Measurements from ENCODE around the gene USP46. TPM values are rescaled to one million over a fixed set of nuclear protein-coding genes. Genes with fewer than 3 reads are reported as not detected.
A peak's percentile ranks its signal among the peaks of the same experiment; 100 is the strongest.

Gene USP46, protein sequence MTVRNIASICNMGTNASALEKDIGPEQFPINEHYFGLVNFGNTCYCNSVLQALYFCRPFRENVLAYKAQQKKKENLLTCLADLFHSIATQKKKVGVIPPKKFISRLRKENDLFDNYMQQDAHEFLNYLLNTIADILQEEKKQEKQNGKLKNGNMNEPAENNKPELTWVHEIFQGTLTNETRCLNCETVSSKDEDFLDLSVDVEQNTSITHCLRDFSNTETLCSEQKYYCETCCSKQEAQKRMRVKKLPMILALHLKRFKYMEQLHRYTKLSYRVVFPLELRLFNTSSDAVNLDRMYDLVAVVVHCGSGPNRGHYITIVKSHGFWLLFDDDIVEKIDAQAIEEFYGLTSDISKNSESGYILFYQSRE
- total RNA-seq, result 28.2 TPM
- 7.3 TPM for polyA plus RNA-seq

GRCh38 chr4:52659001-52659721 is at the start of gene USP46:
USP46 (minus strand) TSS chr4:52659301; CDS start chr4:52659150, 151 bp downstream.
- peak within 1 kb of the TSS; percentile 99 for H3K4me3 ChIP-seq (ENCODE audit: low read depth, low read length)
- no peaks in the 10 kb centered on the region for H3K36me3 ChIP-seq (ENCODE audit: insufficient read depth)
- DNase-seq (ENCODE audit: extremely low spot score), result peak; percentile 31
- peak within 1 kb of the TSS; percentile 92 for H3K27ac ChIP-seq (ENCODE audit: low read depth)
- no peaks in the 10 kb centered on the region for H3K4me1 ChIP-seq (ENCODE audit: insufficient read depth)
- WGBS, result under 1% methylated on average over 88 of the region's 94 CpGs

GRCh38 chr4:52704661-52705060 is 45.6 kb upstream of the USP46 start:
- no peaks in the 10 kb centered on the region for H3K4me1 ChIP-seq (ENCODE audit: insufficient read depth)
- DNase-seq (ENCODE audit: extremely low spot score), result no peak
- no peaks in the 10 kb centered on the region for H3K36me3 ChIP-seq (ENCODE audit: insufficient read depth)
- no peak overlapping the region for H3K27ac ChIP-seq (ENCODE audit: low read depth)
- WGBS, result 75% methylated on average over 3 of the region's 3 CpGs
- H3K4me3 ChIP-seq (ENCODE audit: low read depth, low read length), result no peak overlapping the region

DNA sequence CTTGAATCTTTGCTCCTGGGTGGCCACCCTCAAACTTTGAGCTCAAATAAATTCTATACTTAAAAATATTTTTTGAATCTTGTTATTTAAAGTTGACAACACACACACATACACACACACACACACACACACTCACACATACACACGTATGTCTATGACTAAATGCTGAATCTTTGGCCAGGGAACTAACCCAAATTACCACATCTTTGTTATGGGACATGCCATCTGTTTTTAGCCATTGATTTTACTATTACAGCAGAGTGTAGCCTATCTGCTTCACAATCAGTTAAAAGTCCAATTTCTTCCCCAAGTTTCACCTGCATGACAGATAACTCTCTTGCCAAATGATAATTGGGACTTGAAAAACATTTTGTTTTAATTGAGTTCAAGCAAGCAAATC is 45.0 kb upstream of the USP46 start:
- 46% methylated on average over 1 of the region's 1 CpG for WGBS
- Histone ChIP-seq H3K27ac (ENCODE audit: low read depth) (no peak overlapping the region), H3K4me1 (ENCODE audit: insufficient read depth) (no peaks in the 10 kb centered on the region), H3K36me3 (ENCODE audit: insufficient read depth) (no peaks in the 10 kb centered on the region), H3K4me3 (ENCODE audit: low read depth, low read length) (no peak overlapping the region)
- DNase-seq (ENCODE audit: extremely low spot score), result no peak

- Histone ChIP-seq H3K4me1 (ENCODE audit: insufficient read depth) (no peaks in the 10 kb centered on the region), H3K36me3 (ENCODE audit: insufficient read depth) (no peaks in the 10 kb centered on the region), H3K27ac (ENCODE audit: low read depth) (no peak overlapping the region), H3K4me3 (ENCODE audit: low read depth, low read length) (no peak overlapping the region)
- 90% methylated on average over 3 of the region's 3 CpGs for WGBS
- DNase-seq (ENCODE audit: extremely low spot score), result no peak
These were observed 42.1 kb upstream of the USP46 start for GRCh38 chr4:52701207-52701606.

DNA sequence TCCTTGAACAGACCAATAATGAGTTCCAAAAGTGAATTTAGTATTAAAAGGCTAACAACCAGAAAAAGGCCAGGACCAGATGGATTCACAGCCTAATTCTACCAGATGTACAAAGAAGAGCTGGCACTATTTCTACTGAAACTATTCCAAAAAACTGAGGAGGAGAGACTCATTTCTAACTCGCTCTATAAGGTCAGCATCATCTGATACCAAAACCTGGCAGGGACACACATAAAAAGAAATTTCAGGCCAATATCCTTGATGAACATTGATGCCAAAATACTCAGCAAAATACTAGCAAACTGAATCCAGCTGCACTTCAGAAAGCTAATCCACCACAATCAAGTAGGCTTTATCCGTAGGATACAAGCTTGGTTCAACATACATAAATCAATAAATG is 35.8 kb upstream of the USP46 start:
- no peak for DNase-seq (ENCODE audit: extremely low spot score)
- no peaks in the 10 kb centered on the region for H3K36me3 ChIP-seq (ENCODE audit: insufficient read depth)
- WGBS, result 55% methylated on average over 2 of the region's 2 CpGs
- H3K27ac ChIP-seq (ENCODE audit: low read depth), result no peak overlapping the region
- H3K4me3 ChIP-seq (ENCODE audit: low read depth, low read length), result no peak overlapping the region
- no peaks in the 10 kb centered on the region for H3K4me1 ChIP-seq (ENCODE audit: insufficient read depth)

DNA sequence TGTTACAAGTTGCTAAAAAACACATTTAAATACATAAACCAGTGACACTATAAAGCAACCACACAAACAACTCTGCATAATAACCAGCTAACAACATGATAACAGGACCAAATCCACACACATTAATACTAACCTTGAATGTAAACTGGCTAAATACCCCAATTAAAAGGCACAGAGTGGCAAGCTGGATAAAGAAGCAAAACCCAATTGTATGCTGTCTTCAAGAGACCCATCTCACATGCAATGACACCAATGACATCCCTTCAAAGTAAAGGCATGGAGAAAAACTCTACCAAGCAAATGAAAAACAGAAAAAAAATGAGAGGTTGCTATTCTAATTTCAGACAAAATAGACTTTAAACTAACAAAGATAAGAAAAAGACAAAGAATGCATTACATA is 34.4 kb upstream of the USP46 start:
- DNase-seq (ENCODE audit: extremely low spot score), result no peak
- no peak overlapping the region for H3K27ac ChIP-seq (ENCODE audit: low read depth)
- no peaks in the 10 kb centered on the region for H3K4me1 ChIP-seq (ENCODE audit: insufficient read depth)
- H3K36me3 ChIP-seq (ENCODE audit: insufficient read depth), result no peaks in the 10 kb centered on the region
- no peak overlapping the region for H3K4me3 ChIP-seq (ENCODE audit: low read depth, low read length)

GRCh38 chr4:52689096-52689495 is 30.0 kb upstream of the USP46 start:
- H3K4me3 ChIP-seq (ENCODE audit: low read depth, low read length), result no peak overlapping the region
- DNase-seq (ENCODE audit: extremely low spot score), result no peak
- no peaks in the 10 kb centered on the region for H3K36me3 ChIP-seq (ENCODE audit: insufficient read depth)
- H3K27ac ChIP-seq (ENCODE audit: low read depth), result no peak overlapping the region
- H3K4me1 ChIP-seq (ENCODE audit: insufficient read depth), result no peaks in the 10 kb centered on the region

DNA sequence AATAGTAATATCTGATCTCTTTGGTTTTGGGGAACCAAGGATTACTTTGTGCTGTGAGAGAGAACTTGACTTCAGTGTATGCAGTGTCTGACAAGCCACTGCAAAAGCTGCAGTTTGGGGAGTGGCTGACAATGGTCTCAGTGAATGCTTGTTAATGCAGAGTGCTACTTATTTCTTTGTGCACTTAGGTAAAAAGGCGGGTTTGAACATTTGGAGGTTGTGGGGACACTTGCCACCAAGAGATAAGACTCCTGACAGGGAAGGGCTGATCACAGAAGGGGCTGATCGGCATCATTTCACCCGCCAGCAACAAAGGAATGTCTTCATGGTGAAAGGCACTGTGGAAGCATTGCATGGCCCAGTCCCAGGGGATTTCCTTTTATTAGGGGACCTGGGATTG is 28.6 kb upstream of the USP46 start:
- Histone ChIP-seq H3K27ac (ENCODE audit: low read depth) (no peak overlapping the region), H3K4me3 (ENCODE audit: low read depth, low read length) (no peak overlapping the region), H3K36me3 (ENCODE audit: insufficient read depth) (no peaks in the 10 kb centered on the region), H3K4me1 (ENCODE audit: insufficient read depth) (no peaks in the 10 kb centered on the region)
- no peak for DNase-seq (ENCODE audit: extremely low spot score)
- WGBS, result 92% methylated on average over 3 of the region's 3 CpGs

DNA sequence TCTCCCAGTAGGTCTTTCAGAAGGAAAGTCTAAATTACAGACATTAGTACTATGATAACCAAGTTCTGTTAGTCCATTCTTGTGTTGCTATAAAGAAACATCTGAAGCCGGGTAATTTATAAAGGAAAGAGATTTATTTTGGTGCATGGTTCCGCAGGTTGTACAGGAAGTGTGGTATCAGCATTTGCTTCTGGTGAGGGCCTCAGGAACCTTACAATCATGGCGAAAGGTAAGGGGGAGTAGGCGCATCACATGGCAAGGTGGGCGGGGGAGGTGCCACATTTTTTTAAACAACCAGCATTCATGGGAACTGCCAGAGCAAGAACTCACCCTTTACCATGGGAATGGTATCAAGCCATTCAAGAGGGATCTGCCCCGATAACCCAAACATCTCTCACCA is 26.2 kb upstream of the USP46 start:
- Histone ChIP-seq H3K27ac (ENCODE audit: low read depth) (no peak overlapping the region), H3K4me3 (ENCODE audit: low read depth, low read length) (no peak overlapping the region), H3K4me1 (ENCODE audit: insufficient read depth) (no peaks in the 10 kb centered on the region), H3K36me3 (ENCODE audit: insufficient read depth) (no peaks in the 10 kb centered on the region)
- WGBS, result 95% methylated on average over 6 of the region's 6 CpGs
- DNase-seq (ENCODE audit: extremely low spot score), result no peak

GRCh38 chr4:52684896-52685295 is 25.8 kb upstream of the USP46 start:
- no peak overlapping the region for H3K27ac ChIP-seq (ENCODE audit: low read depth)
- H3K4me3 ChIP-seq (ENCODE audit: low read depth, low read length), result no peak overlapping the region
- no peaks in the 10 kb centered on the region for H3K4me1 ChIP-seq (ENCODE audit: insufficient read depth)
- 89% methylated on average over 1 of the region's 1 CpG for WGBS
- H3K36me3 ChIP-seq (ENCODE audit: insufficient read depth), result no peaks in the 10 kb centered on the region
- no peak for DNase-seq (ENCODE audit: extremely low spot score)

DNA sequence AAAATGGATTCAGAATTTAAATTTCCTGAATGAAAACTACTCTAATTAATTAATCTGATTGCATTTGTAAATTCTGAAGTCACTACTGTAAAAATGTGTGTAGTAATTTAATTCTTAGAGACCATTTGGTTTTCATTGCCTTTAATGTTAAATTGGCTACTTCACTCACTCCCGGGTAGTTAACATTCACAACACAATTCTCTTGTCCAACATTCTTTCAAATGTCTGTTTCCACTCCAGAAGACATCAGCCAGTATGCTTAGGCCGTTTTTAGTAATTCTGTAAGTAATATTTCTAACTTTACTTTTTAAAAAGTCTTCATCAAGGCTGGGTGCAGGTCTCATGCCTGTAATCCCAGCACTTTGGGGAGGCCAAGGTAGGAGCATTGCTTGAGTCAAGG is 21.3 kb upstream of the USP46 start:
- Histone ChIP-seq H3K27ac (ENCODE audit: low read depth) (no peak overlapping the region), H3K4me1 (ENCODE audit: insufficient read depth) (no peaks in the 10 kb centered on the region), H3K4me3 (ENCODE audit: low read depth, low read length) (no peak overlapping the region), H3K36me3 (ENCODE audit: insufficient read depth) (no peaks in the 10 kb centered on the region)
- DNase-seq (ENCODE audit: extremely low spot score), result no peak
- 69% methylated on average over 2 of the region's 2 CpGs for WGBS

- 98% methylated on average over 1 of the region's 1 CpG for WGBS
- Histone ChIP-seq H3K4me3 (ENCODE audit: low read depth, low read length) (no peak overlapping the region), H3K27ac (ENCODE audit: low read depth) (no peak overlapping the region), H3K36me3 (ENCODE audit: insufficient read depth) (no peaks in the 10 kb centered on the region), H3K4me1 (ENCODE audit: insufficient read depth) (no peaks in the 10 kb centered on the region)
- no peak for DNase-seq (ENCODE audit: extremely low spot score)
These were observed 17.4 kb upstream of the USP46 start for GRCh38 chr4:52676536-52676935.

DNA sequence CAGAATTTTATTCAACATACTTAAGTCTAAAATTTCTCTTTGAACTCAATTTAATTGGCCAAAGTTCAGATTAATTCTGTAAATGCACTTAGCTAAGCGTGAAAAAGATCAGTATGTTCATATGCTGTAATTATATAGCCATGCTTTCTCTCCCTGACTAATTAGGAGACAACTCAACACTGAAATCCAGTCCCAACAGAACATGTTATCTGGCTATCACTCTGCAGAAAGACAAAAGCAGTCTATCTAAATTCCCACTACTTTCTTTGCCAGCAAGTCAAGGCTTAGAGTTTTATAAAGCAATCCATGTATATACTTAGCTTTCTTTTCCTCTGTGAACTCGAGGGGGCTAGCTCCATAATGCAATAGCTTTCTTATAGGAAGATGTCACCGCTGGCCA is 16.0 kb upstream of the USP46 start:
- H3K4me1 ChIP-seq (ENCODE audit: insufficient read depth), result no peaks in the 10 kb centered on the region
- H3K27ac ChIP-seq (ENCODE audit: low read depth), result no peak overlapping the region
- H3K4me3 ChIP-seq (ENCODE audit: low read depth, low read length), result no peak overlapping the region
- no peaks in the 10 kb centered on the region for H3K36me3 ChIP-seq (ENCODE audit: insufficient read depth)
- WGBS, result 78% methylated on average over 3 of the region's 3 CpGs
- DNase-seq (ENCODE audit: extremely low spot score), result no peak

DNA sequence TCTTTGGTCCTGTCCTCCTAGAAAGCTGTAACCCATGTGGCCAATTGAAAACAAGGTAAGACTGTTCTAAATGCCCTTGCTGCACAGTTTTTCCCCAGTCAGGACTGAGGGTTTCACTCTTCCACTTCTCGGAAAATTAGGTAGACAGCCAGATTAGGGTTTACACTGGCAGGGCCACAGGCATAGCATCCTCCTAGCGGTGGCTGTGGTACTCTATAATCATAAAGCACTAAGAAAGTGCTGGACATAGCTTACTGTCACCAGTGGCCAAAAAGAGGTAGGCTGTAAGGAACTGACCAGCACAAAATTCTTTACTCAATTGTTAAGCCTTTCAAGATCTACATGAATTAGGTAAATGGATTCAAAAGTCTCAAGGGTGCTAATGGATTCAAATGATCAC is 11.6 kb upstream of the USP46 start:
- Histone ChIP-seq H3K4me3 (ENCODE audit: low read depth, low read length) (no peak overlapping the region), H3K4me1 (ENCODE audit: insufficient read depth) (no peaks in the 10 kb centered on the region), H3K27ac (ENCODE audit: low read depth) (no peak overlapping the region), H3K36me3 (ENCODE audit: insufficient read depth) (no peaks in the 10 kb centered on the region)
- no peak for DNase-seq (ENCODE audit: extremely low spot score)
- 74% methylated on average over 2 of the region's 2 CpGs for WGBS

Data from urinary bladder (tissue), 4 donors.